Prostate gland (tissue), 2 donors: ENCODE data around the gene LETMD1.

Experiments used
- POLR2A ChIP-seq: fragments of 450-650 bp; IDR thresholded peaks from one replicate; pipeline ENCODE4 v1.6.1; 2016; ENCODE audit warnings: antibody characterized with exemption, mild to moderate bottlenecking
- TF ChIP-seq, protein P1 (sequence below), 4 experiments: fragments of 200-600 bp in 2 of 4; fragments of 450-650 bp in 2 of 4; sonication (generic) in 2 of 4; IDR thresholded peaks; 1 replicate in 3 of 4; 2 replicates in 1 of 4; pipeline ENCODE4 v1.5.1; 2016 to 2019; ENCODE audit warnings: antibody characterized with exemption in 4 of 4, mild to moderate bottlenecking in 2 of 4, moderate library complexity in 2 of 4

DNA sequence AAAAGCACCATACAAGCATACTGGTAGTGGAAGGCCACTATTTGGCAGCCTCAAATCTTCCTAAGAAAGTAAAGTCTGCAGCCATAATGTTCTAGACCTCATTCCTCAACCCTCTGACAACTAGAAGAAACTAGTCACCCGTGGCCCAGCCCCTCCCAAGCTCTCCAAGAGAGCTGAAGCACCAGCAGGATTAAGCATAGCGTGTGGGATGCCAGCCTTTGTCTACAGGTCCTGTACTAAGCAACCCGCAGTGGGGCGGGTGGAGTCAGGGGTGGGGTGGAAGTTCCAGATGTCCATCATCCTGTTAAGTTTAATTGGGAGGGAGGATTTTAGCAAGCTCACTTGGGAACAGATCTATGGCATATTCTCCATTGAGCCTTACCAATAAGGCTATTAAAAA lies 36.2 kb upstream of the LETMD1 start:
- TF ChIP-seq, protein P1, sequence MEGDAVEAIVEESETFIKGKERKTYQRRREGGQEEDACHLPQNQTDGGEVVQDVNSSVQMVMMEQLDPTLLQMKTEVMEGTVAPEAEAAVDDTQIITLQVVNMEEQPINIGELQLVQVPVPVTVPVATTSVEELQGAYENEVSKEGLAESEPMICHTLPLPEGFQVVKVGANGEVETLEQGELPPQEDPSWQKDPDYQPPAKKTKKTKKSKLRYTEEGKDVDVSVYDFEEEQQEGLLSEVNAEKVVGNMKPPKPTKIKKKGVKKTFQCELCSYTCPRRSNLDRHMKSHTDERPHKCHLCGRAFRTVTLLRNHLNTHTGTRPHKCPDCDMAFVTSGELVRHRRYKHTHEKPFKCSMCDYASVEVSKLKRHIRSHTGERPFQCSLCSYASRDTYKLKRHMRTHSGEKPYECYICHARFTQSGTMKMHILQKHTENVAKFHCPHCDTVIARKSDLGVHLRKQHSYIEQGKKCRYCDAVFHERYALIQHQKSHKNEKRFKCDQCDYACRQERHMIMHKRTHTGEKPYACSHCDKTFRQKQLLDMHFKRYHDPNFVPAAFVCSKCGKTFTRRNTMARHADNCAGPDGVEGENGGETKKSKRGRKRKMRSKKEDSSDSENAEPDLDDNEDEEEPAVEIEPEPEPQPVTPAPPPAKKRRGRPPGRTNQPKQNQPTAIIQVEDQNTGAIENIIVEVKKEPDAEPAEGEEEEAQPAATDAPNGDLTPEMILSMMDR (IDR thresholded peaks at IDR 0.05): no peak
- TF ChIP-seq POLR2A: no peak
